Measurements from ENCODE around the gene ANKRD50.

ANKRD50 gene

DNA sequence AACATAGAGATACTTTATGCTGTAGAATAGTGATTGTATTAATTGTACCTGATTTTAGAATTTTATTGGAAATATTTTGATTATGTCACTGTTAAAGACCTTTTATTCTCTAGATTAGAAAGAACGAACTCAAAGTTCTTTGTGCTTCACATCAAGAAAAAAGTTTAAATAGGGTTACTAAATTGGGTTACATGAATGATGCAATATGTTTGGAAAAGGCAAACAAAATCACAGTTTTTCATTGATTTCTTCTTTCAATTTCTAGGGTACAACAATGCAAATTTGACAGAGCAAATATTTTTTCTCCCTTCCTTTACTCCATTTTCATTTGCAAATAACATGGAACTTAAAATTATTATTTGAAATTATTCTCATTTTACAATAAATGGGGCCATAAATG is 24.0 kb upstream of the ANKRD50 start:
- DNase-seq (ENCODE audit: low read depth, low spot score): no peak
- TF ChIP-seq, protein P1, sequence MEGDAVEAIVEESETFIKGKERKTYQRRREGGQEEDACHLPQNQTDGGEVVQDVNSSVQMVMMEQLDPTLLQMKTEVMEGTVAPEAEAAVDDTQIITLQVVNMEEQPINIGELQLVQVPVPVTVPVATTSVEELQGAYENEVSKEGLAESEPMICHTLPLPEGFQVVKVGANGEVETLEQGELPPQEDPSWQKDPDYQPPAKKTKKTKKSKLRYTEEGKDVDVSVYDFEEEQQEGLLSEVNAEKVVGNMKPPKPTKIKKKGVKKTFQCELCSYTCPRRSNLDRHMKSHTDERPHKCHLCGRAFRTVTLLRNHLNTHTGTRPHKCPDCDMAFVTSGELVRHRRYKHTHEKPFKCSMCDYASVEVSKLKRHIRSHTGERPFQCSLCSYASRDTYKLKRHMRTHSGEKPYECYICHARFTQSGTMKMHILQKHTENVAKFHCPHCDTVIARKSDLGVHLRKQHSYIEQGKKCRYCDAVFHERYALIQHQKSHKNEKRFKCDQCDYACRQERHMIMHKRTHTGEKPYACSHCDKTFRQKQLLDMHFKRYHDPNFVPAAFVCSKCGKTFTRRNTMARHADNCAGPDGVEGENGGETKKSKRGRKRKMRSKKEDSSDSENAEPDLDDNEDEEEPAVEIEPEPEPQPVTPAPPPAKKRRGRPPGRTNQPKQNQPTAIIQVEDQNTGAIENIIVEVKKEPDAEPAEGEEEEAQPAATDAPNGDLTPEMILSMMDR (IDR thresholded peaks at IDR 0.05; ENCODE audit: low read depth, low read length): no peak

GRCh38 chr4:124727331-124727890 is 14.9 kb upstream of the ANKRD50 start:
- no peak overlapping the region for H3K4me3 ChIP-seq (ENCODE audit: low read depth, low read length)
- TF ChIP-seq, protein P1 (IDR thresholded peaks at IDR 0.05; ENCODE audit: low read depth, low read length): no peak
- peak; percentile 34 for DNase-seq (ENCODE audit: low read depth, low spot score)
- in situ Hi-C loops (cut with HindIII; ENCODE audit: low sequenced_read_pairs): no loop called here

More for the DNA sequence above, 24.0 kb upstream of the ANKRD50 start:
- in situ Hi-C loops (cut with HindIII; ENCODE audit: low sequenced_read_pairs): no loop called here
- no peak overlapping the region for H3K4me3 ChIP-seq (ENCODE audit: low read depth, low read length)

DNA sequence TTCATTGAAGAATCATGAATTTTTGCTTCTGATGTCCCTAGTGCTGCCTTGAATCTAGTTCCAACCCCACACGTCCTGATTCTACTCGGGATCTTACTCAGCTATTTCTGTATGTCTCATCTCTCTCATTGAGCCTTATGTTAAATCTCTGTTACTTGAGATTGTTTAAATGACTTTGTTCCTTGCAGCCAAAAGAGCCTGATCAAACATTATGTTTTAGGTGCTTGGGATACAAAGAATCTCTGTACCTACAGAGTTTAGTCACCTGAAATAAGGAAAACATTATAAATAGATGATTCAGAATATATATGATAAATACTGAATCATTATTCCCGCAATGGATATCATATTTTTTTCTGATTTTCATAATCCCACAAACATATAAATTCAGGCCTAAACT is 13.7 kb upstream of the ANKRD50 start:
- TF ChIP-seq, protein P1 (IDR thresholded peaks at IDR 0.05; ENCODE audit: low read depth, low read length): no peak

DNA sequence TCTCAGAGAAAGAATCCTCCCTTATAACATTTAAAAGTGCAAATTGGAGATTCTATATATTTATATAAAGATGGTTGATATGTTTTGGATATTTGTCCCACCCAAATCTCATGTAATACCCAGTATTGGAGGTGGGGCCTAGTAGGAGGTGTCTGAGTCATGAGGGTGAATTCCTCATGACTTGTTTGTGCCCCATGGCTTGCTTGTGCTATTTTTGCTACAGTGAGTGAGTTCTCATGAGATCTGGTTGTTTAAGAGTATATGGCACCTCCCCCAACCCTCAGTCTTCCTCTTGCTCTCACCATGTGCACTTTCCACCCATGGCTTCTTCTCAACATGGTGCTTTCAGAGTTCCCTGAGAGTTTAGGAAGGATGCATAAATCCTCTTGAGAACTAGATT is 9.5 kb upstream of the ANKRD50 start:
- no peak overlapping the region for H3K4me3 ChIP-seq (ENCODE audit: low read depth, low read length)
- TF ChIP-seq, protein P1 (IDR thresholded peaks at IDR 0.05; ENCODE audit: low read depth, low read length): no peak
- in situ Hi-C loops (cut with HindIII; ENCODE audit: low sequenced_read_pairs): no loop called here
- no peak for DNase-seq (ENCODE audit: low read depth, low spot score)

More for the DNA sequence above, 13.7 kb upstream of the ANKRD50 start:
- DNase-seq (ENCODE audit: low read depth, low spot score): no peak
- H3K4me3 ChIP-seq (ENCODE audit: low read depth, low read length): no peak overlapping the region
- in situ Hi-C loops (cut with HindIII; ENCODE audit: low sequenced_read_pairs): no loop called here

- DNase-seq (ENCODE audit: low read depth, low spot score): no peak
- no peak overlapping the region for H3K4me3 ChIP-seq (ENCODE audit: low read depth, low read length)
- in situ Hi-C loops (cut with HindIII; ENCODE audit: low sequenced_read_pairs): no loop called here
- TF ChIP-seq, protein P1 (IDR thresholded peaks at IDR 0.05; ENCODE audit: low read depth, low read length): no peak
Measured at GRCh38 chr4:124717101-124717500, 4.6 kb upstream of the ANKRD50 start.

- peak overlapping the region; percentile 62 for H3K4me3 ChIP-seq (ENCODE audit: low read depth, low read length)
- TF ChIP-seq, protein P1 (IDR thresholded peaks at IDR 0.05; ENCODE audit: low read depth, low read length): peak; percentile 48
- DNase-seq (ENCODE audit: low read depth, low spot score): peak; percentile 76
- in situ Hi-C loops (cut with HindIII; ENCODE audit: low sequenced_read_pairs): no loop called here
Measured at GRCh38 chr4:124713185-124713592, 657 bp upstream of the ANKRD50 start.
